Activated T-cell treated with anti-CD3 and anti-CD28 coated beads for 1 hour (primary cell): ENCODE data around the gene RPS10.

Source experiments
- DNase-seq: peaks from one replicate; pipeline ENCODE4 v3.0.0-alpha.2; 2020; ENCODE audit warnings: low read depth

RPS10 gene

DNA sequence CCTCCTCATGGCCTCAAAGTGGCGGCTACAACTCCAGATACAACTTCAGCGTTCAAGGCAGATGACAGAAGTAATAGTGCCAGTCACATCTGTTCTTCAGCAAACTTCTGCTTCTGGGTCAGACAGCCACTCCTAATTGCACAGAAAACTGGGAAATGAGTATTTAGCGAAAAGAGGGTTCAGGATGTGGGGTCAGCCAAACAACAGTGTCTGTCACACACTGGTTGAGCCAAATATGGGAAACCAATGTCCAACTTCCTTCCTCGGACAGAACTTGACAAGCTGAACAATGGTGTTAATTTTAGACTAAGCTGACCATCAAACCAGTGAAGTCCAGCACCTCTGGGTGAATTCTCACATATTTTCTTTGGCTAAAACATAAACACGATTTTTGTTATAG lies 55.5 kb downstream of the RPS10 start:
- DNase-seq, result no peak

DNA sequence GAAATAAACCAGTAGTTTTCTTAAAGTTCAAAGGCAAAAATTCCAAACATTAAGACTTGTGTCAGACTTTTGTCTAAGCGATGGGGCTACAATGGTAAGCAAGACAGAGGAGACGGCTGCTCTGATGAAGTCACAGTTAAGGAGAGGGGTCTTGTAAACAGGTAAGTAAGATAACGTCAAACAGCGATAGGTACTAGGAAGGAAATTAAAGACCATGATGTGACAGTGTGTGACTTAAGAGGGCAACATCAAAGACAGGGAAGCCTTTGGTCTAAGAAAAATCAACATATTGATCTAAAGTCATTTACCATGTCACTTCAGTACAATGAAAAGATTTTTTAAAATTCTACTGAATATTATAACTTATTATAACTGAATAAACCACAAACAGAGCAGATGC lies 56.5 kb downstream of the RPS10 start:
- no peak for DNase-seq
